GM06990 (cell line): ENCODE measurements around the gene MICAL3.

ENCODE experiments used
- DNase-seq: peaks from one replicate; pipeline ENCODE4 v3.0.0-alpha.2; 2011; ENCODE audit not compliant: insufficient read length; ENCODE audit errors: extremely low read depth
- H3K27me3 ChIP-seq: replicated peaks from 2 replicates; pipeline ENCODE4 v1.6.0; 2011; ENCODE audit warnings: low read length; ENCODE audit not compliant: control insufficient read depth, insufficient read depth
- H3K36me3 ChIP-seq: 2 replicates; pipeline ENCODE4 v1.5.1; 2011; ENCODE audit warnings: low read length; ENCODE audit not compliant: control insufficient read depth, insufficient read depth
- H3K4me3 ChIP-seq: replicated peaks from 2 replicates; pipeline ENCODE4 v1.5.1; 2011; ENCODE audit warnings: low read depth, mild to moderate bottlenecking, control low read depth, low read length
- CTCF ChIP-seq: IDR thresholded peaks from 2 replicates; pipeline ENCODE4 v1.5.1; 2011; ENCODE audit warnings: low read length, control low read depth, mild to moderate bottlenecking, inconsistent platforms; ENCODE audit not compliant: insufficient read depth, poor library complexity, severe bottlenecking

MICAL3 gene

GRCh38 chr22:18070556-18071306 is 46.4 kb upstream of the MICAL3 start:
- H3K27me3 ChIP-seq = no peaks in the 10 kb centered on the region
- no peaks in the 10 kb centered on the region for H3K36me3 ChIP-seq
- H3K4me3 ChIP-seq = no peak overlapping the region
- DNase-seq = no peak
- peak; percentile 50 for TF ChIP-seq CTCF

GRCh38 chr22:18070041-18070440 is 45.7 kb upstream of the MICAL3 start:
- H3K27me3 ChIP-seq = no peaks in the 10 kb centered on the region; the same call in 1 of the 2 replicates
- DNase-seq = no peak

GRCh38 chr22:18069041-18069440 is 44.7 kb upstream of the MICAL3 start:
- DNase-seq = no peak
- H3K27me3 ChIP-seq = no peaks in the 10 kb centered on the region; the same call in 1 of the 2 replicates
- TF ChIP-seq CTCF = no peak
- no peak overlapping the region for H3K4me3 ChIP-seq
- H3K36me3 ChIP-seq = no peaks in the 10 kb centered on the region

More at GRCh38 chr22:18070041-18070440, 45.7 kb upstream of the MICAL3 start:
- Histone ChIP-seq H3K36me3 (no peaks in the 10 kb centered on the region), H3K4me3 (no peak overlapping the region)
- TF ChIP-seq CTCF = no peak

- H3K4me3 ChIP-seq = no peak overlapping the region
- no peak for TF ChIP-seq CTCF
- no peaks in the 10 kb centered on the region; the same call in 1 of the 2 replicates for H3K27me3 ChIP-seq
- no peak for DNase-seq
- no peaks in the 10 kb centered on the region for H3K36me3 ChIP-seq
Observed at GRCh38 chr22:18068381-18068988, 44.1 kb upstream of the MICAL3 start.

GRCh38 chr22:18067548-18068341 is 43.4 kb upstream of the MICAL3 start:
- no peaks in the 10 kb centered on the region; the same call in 1 of the 2 replicates for H3K27me3 ChIP-seq
- TF ChIP-seq CTCF = no peak
- DNase-seq = no peak
- no peaks in the 10 kb centered on the region for H3K36me3 ChIP-seq
- H3K4me3 ChIP-seq = no peak overlapping the region
